BLaER1 (cell line): Measurements from ENCODE around the gene ABCA3.
"Not testable (repeated sequence)": the region's sequence is repeated elsewhere in the genome, so short reads cannot be mapped to it uniquely, and the experiment has no call there.

Experiments used
- H3K27ac ChIP-seq: shearing (Covaris generic); formaldehyde crosslinking; 2 replicates; pipeline ENCODE4 v1.8.1; 2022
- H3K27me3 ChIP-seq: shearing (Covaris generic); formaldehyde crosslinking; 2 replicates; pipeline ENCODE4 v1.8.1; 2022
- H3K36me3 ChIP-seq: shearing (Covaris generic); formaldehyde crosslinking; 2 replicates; pipeline ENCODE4 v1.8.1; 2022
- H3K4me1 ChIP-seq: shearing (Covaris generic); formaldehyde crosslinking; 2 replicates; pipeline ENCODE4 v1.8.1; 2022
- H3K4me2 ChIP-seq: shearing (Covaris generic); formaldehyde crosslinking; 2 replicates; pipeline ENCODE4 v1.8.1; 2022
- H3K4me3 ChIP-seq: shearing (Covaris generic); formaldehyde crosslinking; 2 replicates; pipeline ENCODE4 v1.8.1; 2022
- H3K9ac ChIP-seq: shearing (Covaris generic); formaldehyde crosslinking; 2 replicates; pipeline ENCODE4 v1.8.1; 2022
- H3K9me3 ChIP-seq: shearing (Covaris generic); formaldehyde crosslinking; 2 replicates; pipeline ENCODE4 v1.8.1; 2022
- H4K20me1 ChIP-seq: shearing (Covaris generic); formaldehyde crosslinking; 2 replicates; pipeline ENCODE4 v1.8.1; 2022
- Cebpa-rat ChIP-seq: shearing (Covaris generic); IDR thresholded peaks from 2 replicates; pipeline ENCODE4 v1.8.1; 2022

ABCA3 gene

DNA sequence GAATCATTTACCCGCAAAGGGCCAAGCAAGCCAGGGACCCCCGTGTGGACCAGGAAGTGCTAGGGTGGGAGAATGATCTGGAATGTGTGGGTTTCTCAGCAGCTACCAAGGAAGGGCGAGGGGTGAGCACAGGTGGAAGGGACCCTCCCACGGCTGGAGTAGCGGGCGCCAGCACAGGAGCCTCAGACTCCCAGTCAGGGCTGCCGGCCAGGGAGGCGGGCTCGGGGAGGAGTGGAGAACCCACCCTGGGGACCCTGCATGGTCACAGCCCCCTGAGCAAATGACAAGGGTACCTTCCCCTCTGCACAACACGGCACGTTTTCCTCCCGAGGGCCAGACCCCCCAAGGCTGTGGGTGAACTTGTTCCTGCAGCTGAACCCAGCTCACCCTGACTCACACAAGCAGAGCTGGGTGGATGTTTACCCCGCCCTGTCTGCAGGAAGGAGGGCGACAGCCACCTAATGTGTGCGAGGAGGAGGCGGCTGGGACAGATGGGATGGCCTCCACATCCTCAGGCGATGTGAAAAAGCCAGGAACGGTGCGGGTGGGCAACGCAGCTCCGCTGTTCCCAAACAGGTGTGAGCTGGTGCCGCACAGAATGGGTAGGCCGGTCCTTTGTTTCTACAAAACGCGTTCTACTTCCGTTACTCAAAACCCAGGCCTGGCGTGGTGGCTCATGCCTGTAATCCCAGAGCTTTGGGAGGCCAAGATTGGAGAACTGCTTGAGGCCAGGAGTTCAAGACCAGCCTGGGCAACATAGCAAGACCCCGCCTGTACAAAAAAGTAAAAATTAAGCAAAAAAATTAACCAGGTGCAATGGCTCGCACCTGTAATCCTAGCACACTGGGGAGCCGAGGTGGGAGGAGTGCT, 95.4 kb downstream of the ABCA3 start:
- Histone ChIP-seq H3K36me3 (peaks cover 86% of the 10 kb centered on the region), H4K20me1 (peaks cover 46% of the 10 kb centered on the region)

DNA sequence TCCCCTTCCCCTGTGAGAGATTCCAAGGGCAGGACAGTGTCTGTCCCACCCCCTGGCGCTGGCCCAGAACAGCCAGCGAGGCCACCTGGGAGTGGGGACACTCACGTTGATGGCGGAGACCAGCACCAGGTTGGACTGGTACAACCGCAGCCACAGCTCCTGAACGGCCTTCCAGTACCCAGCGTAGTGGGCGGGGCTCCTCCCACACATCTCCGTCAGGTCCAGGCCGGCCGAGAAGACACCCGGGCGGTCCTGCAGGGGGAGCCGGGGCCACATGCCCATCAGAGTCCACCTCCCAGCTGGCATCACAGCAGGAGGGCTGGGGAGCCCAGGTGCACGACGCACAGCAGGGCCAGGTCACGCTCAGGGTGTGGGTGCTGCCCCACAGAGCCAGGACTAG, 96.2 kb downstream of the ABCA3 start:
- H3K9me3 ChIP-seq, result no peaks in the 10 kb centered on the region
- no peaks in the 10 kb centered on the region for H3K27me3 ChIP-seq
- peaks cover 55% of the 10 kb centered on the region for H4K20me1 ChIP-seq
- no peak overlapping the region for H3K27ac ChIP-seq
- no peak overlapping the region for H3K4me2 ChIP-seq
- H3K4me1 ChIP-seq, result peaks cover 15% of the 10 kb centered on the region
- H3K36me3 ChIP-seq, result peaks cover 93% of the 10 kb centered on the region
- no peak for TF ChIP-seq Cebpa-rat
- no peak overlapping the region for H3K4me3 ChIP-seq
- no peak overlapping the region for H3K9ac ChIP-seq

More for the DNA sequence above, 95.4 kb downstream of the ABCA3 start:
- Histone ChIP-seq H3K4me3 (no peak overlapping the region), H3K4me2 (no peak overlapping the region), H3K9ac (no peak overlapping the region), H3K4me1 (peaks cover 24% of the 10 kb centered on the region), H3K27ac (no peak overlapping the region), H3K27me3 (no peaks in the 10 kb centered on the region), H3K9me3 (no peaks in the 10 kb centered on the region)
- no peak for TF ChIP-seq Cebpa-rat

DNA sequence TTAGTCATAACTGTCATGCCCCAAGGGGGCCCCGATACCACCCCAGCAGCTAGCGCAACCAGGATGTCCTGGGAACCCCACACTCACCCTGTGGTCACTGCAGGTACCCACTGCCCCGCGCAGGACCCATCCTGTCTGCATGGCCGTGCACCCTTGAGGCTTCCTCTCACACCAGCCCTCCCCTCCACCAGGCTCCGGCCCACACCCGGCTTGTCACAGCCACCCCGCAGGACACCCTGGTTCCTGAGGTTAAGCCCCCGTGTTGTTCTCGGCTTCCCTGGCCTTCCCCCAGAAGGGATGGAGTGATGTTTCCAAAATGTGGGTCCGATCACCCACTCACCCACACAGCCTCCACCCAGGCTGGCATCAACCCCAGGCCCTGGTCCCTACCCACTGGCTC, 96.7 kb downstream of the ABCA3 start:
- Histone ChIP-seq H3K36me3 (peaks cover 93% of the 10 kb centered on the region), H4K20me1 (peaks cover 60% of the 10 kb centered on the region), H3K9ac (no peak overlapping the region)

DNA sequence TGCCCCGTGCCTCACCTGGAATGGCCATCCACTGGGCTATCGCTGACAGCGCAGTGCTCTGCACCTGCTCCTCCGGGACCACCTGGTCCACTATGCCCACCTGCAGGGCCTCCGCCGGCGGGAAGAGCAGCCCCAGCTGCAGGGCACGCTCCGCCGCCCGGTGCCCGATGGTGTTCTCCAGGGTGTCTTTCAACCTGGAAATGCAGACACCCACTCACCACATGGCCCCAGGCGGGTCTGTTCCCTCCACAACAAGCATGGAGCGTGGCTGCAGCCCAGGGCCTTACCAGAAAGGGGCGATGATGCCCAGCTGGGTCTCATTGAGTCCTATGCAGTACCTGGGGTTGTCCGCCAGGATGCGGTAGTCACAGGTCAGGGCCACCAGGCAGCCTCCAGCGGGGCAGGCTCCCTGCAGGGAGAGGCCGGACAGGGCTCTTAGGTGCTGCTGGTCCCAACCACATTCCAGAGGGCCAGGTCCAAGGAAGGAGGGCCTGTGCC, 97.4 kb downstream of the ABCA3 start:
- H3K36me3 ChIP-seq, result peaks cover 92% of the 10 kb centered on the region
- H3K27me3 ChIP-seq, result peaks cover 3% of the 10 kb centered on the region; the same call in 1 of the 2 replicates
- TF ChIP-seq Cebpa-rat, result no peak
- H3K4me3 ChIP-seq, result no peak overlapping the region
- H3K27ac ChIP-seq, result no peak overlapping the region
- no peak overlapping the region for H3K4me2 ChIP-seq
- peaks cover 12% of the 10 kb centered on the region for H3K4me1 ChIP-seq
- H3K9ac ChIP-seq, result no peak overlapping the region
- no peaks in the 10 kb centered on the region for H3K9me3 ChIP-seq
- peaks cover 60% of the 10 kb centered on the region for H4K20me1 ChIP-seq

More for the DNA sequence above, 96.7 kb downstream of the ABCA3 start:
- Histone ChIP-seq H3K4me2 (no peak overlapping the region), H3K4me1 (peaks cover 12% of the 10 kb centered on the region), H3K4me3 (no peak overlapping the region), H3K9me3 (no peaks in the 10 kb centered on the region), H3K27ac (no peak overlapping the region), H3K27me3 (no peaks in the 10 kb centered on the region)
- no peak for TF ChIP-seq Cebpa-rat

DNA sequence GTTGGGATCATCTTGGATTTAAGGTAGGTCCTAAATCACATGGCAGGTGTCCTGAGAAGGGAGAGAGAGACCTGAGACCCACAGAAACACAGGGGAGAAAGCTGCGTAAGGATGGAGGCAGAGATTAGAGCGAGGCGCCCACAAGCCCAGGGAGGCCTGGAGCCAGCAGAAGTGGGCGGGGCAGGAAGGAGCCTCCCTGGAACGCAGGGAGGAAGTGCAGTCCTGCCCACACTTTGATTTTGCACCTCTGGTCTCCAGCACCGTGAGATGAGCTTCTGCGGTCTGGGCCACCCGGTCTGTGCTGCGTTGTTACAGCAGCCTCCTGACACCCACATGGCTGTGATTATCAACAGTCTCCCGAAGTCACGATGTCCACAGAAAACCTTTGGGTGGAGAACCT, 97.9 kb downstream of the ABCA3 start:
- H3K27me3 ChIP-seq, result peaks cover 7% of the 10 kb centered on the region
- H3K4me3 ChIP-seq, result no peak overlapping the region
- H4K20me1 ChIP-seq, result peaks cover 64% of the 10 kb centered on the region
- H3K9ac ChIP-seq, result no peak overlapping the region
- H3K9me3 ChIP-seq, result no peaks in the 10 kb centered on the region
- TF ChIP-seq Cebpa-rat, result no peak
- H3K4me1 ChIP-seq, result peaks cover 12% of the 10 kb centered on the region
- H3K36me3 ChIP-seq, result peaks cover 93% of the 10 kb centered on the region
- H3K4me2 ChIP-seq, result no peak overlapping the region
- H3K27ac ChIP-seq, result no peak overlapping the region

DNA sequence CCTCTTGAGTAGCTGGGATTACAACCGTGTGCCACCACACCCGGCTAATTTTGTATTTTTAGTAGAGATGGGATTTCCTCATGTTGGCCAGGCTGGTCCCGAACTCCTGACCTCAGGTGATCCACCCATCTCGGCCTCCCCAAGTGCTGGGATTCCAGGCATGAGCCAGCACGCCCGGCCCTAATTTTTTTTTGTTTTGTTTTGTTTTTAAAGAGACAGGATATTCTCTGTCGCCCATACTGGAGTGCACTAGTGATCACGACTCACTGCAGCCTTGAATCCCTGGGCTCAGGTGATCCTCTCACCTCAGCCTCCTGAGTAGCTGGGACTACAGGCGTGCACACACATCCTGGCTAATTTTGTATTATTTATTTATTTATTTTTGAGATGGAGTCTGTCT, 100.2 kb downstream of the ABCA3 start:
- peaks cover 77% of the 10 kb centered on the region for H4K20me1 ChIP-seq
- H3K4me1 ChIP-seq, result peaks cover 12% of the 10 kb centered on the region
- H3K9ac ChIP-seq, H3K27ac ChIP-seq, H3K4me3 ChIP-seq, H3K4me2 ChIP-seq, H3K9me3 ChIP-seq: not testable (repeated sequence)
- peaks cover 89% of the 10 kb centered on the region for H3K36me3 ChIP-seq
- H3K27me3 ChIP-seq, result peaks cover 23% of the 10 kb centered on the region

DNA sequence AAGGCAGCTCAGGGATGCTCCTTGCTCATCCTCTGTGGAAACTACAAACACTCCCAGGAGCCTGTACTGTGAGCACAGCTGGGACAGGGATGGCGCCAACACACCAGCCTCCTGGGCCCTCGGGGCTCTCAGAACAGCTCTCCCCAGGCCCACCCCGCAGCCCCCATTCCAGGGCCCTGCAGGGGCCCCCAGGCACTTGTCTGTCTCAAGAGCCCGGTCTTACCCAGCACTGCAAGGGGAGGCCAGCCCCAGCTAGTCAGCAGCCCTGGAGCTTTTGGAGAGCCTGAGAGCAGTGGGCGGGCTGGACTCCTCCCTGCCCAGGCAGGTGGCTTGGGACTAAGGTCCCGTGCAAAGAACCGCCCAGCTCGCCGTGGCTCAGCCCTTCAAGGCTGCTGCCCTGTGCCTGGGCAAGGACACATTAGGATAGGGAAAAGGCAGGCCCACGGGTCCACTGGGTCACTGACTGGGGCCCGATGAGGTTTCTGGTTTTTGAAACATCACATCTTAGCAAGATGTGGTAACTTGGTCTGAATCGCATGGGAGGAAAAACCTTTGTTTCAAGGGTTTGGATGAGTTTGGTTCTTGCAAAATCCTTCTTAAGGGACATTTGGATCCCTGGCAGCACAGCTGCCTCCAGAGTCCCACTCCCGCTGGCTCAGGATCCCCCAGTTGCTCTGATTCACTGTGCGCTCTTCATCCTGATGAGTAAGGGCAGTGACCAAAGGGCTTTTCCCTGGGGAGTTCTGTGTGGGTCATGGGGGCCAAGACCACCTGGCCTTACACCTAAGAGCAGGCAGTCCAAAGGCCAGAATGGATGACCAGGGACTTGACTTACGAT, 101.5 kb downstream of the ABCA3 start:
- no peak overlapping the region for H3K9ac ChIP-seq
- H3K27ac ChIP-seq, result no peak overlapping the region
- H3K9me3 ChIP-seq, result no peaks in the 10 kb centered on the region
- H3K4me1 ChIP-seq, result peaks cover 17% of the 10 kb centered on the region
- no peak overlapping the region for H3K4me3 ChIP-seq
- H4K20me1 ChIP-seq, result peaks cover 75% of the 10 kb centered on the region
- peaks cover 23% of the 10 kb centered on the region for H3K27me3 ChIP-seq
- no peak for TF ChIP-seq Cebpa-rat
- peaks cover 87% of the 10 kb centered on the region for H3K36me3 ChIP-seq
- H3K4me2 ChIP-seq, result no peak overlapping the region

DNA sequence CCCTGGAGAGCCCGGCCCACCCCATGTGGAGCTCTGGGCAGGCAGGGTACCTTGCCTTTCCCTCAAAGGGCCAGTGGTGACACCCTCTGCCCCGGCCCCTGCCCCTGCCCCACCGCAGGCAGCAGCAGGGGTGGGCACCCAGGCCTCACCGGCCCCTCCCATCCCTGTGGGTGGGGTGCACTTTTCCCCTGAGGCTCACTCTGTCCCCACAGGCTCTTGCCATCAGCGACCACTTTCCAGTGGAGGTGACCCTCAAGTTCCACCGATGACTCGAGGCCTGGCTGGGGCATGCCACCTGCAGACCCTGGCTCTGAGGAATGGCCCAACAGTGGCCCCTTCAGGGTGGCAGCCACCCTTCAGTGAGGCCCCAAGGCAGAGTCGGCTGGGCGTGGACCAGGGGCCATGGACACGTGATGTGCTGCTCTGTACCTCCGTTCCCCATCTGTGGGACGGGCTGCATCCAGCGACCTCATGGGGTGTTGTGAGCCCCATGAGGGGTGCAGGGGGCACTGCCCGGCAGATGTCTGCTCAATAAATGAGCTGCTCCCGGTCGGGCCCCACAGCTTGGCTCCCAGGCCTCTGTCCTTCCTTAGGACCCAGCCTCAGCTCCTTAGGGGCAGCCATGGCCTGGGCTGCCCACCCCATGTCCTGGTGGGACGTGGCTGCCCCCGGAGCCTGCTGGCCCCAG, 102.2 kb downstream of the ABCA3 start:
- no peak for TF ChIP-seq Cebpa-rat
- Histone ChIP-seq H3K4me2 (no peak overlapping the region), H3K4me3 (no peak overlapping the region), H3K27ac (no peak overlapping the region), H4K20me1 (peaks cover 76% of the 10 kb centered on the region), H3K4me1 (peaks cover 19% of the 10 kb centered on the region), H3K9me3 (no peaks in the 10 kb centered on the region), H3K27me3 (peaks cover 23% of the 10 kb centered on the region), H3K36me3 (peaks cover 87% of the 10 kb centered on the region), H3K9ac (no peak overlapping the region)

DNA sequence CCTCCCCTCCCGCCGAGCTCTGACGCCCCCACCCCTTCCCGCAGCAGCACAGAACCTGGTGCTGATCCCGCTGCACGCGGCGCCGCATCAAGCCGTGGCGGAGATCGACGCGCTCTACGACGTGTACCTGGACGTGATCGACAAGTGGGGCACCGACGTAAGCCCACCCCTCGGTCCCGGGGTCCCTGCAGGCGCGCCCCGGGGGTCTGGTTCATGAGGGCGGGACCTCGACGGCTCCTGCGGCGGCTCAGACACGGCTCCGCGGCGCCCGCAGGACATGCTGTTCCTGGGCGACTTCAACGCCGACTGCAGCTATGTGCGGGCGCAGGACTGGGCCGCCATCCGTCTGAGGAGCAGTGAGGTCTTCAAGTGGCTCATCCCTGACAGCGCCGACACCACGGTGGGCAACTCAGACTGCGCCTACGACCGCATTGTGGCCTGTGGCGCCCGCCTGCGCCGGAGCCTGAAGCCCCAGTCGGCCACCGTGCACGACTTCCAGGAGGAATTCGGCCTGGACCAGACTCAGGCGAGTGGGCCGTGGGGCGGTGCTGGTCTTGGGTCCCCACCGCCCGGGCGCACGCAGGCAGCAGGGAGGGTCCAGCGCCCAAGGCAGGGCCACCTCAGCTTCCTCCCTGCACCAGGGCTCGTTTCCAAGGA, 102.9 kb downstream of the ABCA3 start:
- H3K27ac ChIP-seq, result no peak overlapping the region
- peaks cover 23% of the 10 kb centered on the region for H3K27me3 ChIP-seq
- H3K4me3 ChIP-seq, result no peak overlapping the region
- H4K20me1 ChIP-seq, result peaks cover 74% of the 10 kb centered on the region
- H3K9me3 ChIP-seq, result no peaks in the 10 kb centered on the region
- no peak for TF ChIP-seq Cebpa-rat
- H3K4me1 ChIP-seq, result peaks cover 14% of the 10 kb centered on the region
- peaks cover 87% of the 10 kb centered on the region for H3K36me3 ChIP-seq
- no peak overlapping the region for H3K9ac ChIP-seq
- H3K4me2 ChIP-seq, result no peak overlapping the region
